Endothelial cell of hepatic sinusoid (primary cell): ENCODE results near the gene SYCE3.

Source experiments
- in situ Hi-C: cut with HindIII; loops from 2 replicates; pipeline ENCODE4 v1.10.0; 2017; ENCODE audit warnings: low sequenced_read_pairs

The SYCE3 gene

GRCh38 chr22:50577697-50577986, 14.9 kb upstream of the SYCE3 start:
- in situ Hi-C loops: loop anchor here (5.0 kb wide), 2 partner anchors 50 to 80 kb away; partner anchors contain the start of gene ARSA

- in situ Hi-C loops: loop anchor here (5.0 kb wide), 2 partner anchors 50 to 80 kb away; partner anchors contain the start of gene ARSA
These were observed 14.3 kb upstream of the SYCE3 start for GRCh38 chr22:50576806-50577696.

GRCh38 chr22:50576070-50576469, 13.4 kb upstream of the SYCE3 start:
- in situ Hi-C loops: loop anchor here (5.0 kb wide), 2 partner anchors 51 to 79 kb away; partner anchors contain the start of gene ARSA

- in situ Hi-C loops: loop anchor here (5.0 kb wide), 2 partner anchors 52 to 78 kb away; partner anchors contain the start of gene ARSA
These were observed 12.8 kb upstream of the SYCE3 start for GRCh38 chr22:50575426-50575941.

- in situ Hi-C loops: no loop called here
These were observed 11.7 kb upstream of the SYCE3 start for GRCh38 chr22:50574383-50574755.

- in situ Hi-C loops: no loop called here
These were observed 11.0 kb upstream of the SYCE3 start for GRCh38 chr22:50573491-50574382.

- in situ Hi-C loops: no loop called here
These were observed 10.2 kb upstream of the SYCE3 start for GRCh38 chr22:50572965-50573364.

- in situ Hi-C loops: no loop called here
These were observed 8.8 kb upstream of the SYCE3 start for GRCh38 chr22:50571264-50572175.

GRCh38 chr22:50570861-50571260, 8.1 kb upstream of the SYCE3 start:
- in situ Hi-C loops: no loop called here

- in situ Hi-C loops: no loop called here
These were observed 7.3 kb upstream of the SYCE3 start for GRCh38 chr22:50569896-50570535.

GRCh38 chr22:50569041-50569459, 6.3 kb upstream of the SYCE3 start:
- in situ Hi-C loops: no loop called here

- in situ Hi-C loops: no loop called here
These were observed 5.9 kb upstream of the SYCE3 start for GRCh38 chr22:50568626-50569025.

- in situ Hi-C loops: no loop called here
These were observed 5.1 kb upstream of the SYCE3 start for GRCh38 chr22:50567721-50568252.

GRCh38 chr22:50564289-50564688, 1.6 kb upstream of the SYCE3 start:
- in situ Hi-C loops: no loop called here

GRCh38 chr22:50563413-50564160, 868 bp upstream of the SYCE3 start:
- in situ Hi-C loops: no loop called here

GRCh38 chr22:50561401-50562358, 1.0 kb downstream of the SYCE3 start:
- in situ Hi-C loops: no loop called here

GRCh38 chr22:50560034-50560433, 2.7 kb downstream of the SYCE3 start:
- in situ Hi-C loops: no loop called here

- in situ Hi-C loops: no loop called here
These were observed 6.0 kb downstream of the SYCE3 start for GRCh38 chr22:50556703-50557102.
